ENCODE results near the gene CSRP1.
A peak's percentile ranks its signal among the peaks of the same experiment; 100 is the strongest.
"Not testable (repeated sequence)": the region's sequence is repeated elsewhere in the genome, so short reads cannot be mapped to it uniquely, and the experiment has no call there.

The CSRP1 gene

GRCh38 chr1:201552941-201553351 lies 46.0 kb upstream of the CSRP1 start:
- Histone ChIP-seq H3K4me3 (ENCODE audit: low read depth, low read length) (no peak overlapping the region), H3K9me3 (no peaks in the 10 kb centered on the region), H3K4me1 (peaks cover 34% of the 10 kb centered on the region), H3K36me3 (no peaks in the 10 kb centered on the region), H3K27me3 (no peaks in the 10 kb centered on the region)
- TF ChIP-seq CTCF (IDR thresholded peaks at IDR 0.05; ENCODE audit: low read depth, low read length), result no peak
- peak; percentile 83 for DNase-seq

GRCh38 chr1:201551877-201552731 lies 45.2 kb upstream of the CSRP1 start:
- Histone ChIP-seq H3K4me3 (ENCODE audit: low read depth, low read length) (no peak overlapping the region), H3K9me3 (no peaks in the 10 kb centered on the region), H3K27me3 (no peaks in the 10 kb centered on the region), H3K36me3 (no peaks in the 10 kb centered on the region), H3K4me1 (peaks cover 29% of the 10 kb centered on the region)
- no peak for DNase-seq
- no peak for TF ChIP-seq CTCF (IDR thresholded peaks at IDR 0.05; ENCODE audit: low read depth, low read length)

- no peak for DNase-seq
- no peaks in the 10 kb centered on the region for H3K27me3 ChIP-seq
- H3K4me1 ChIP-seq, result peaks cover 32% of the 10 kb centered on the region
- no peaks in the 10 kb centered on the region for H3K36me3 ChIP-seq
- no peak overlapping the region for H3K4me3 ChIP-seq (ENCODE audit: low read depth, low read length)
- no peak for TF ChIP-seq CTCF (IDR thresholded peaks at IDR 0.05; ENCODE audit: low read depth, low read length)
- no peaks in the 10 kb centered on the region for H3K9me3 ChIP-seq
These were observed 44.2 kb upstream of the CSRP1 start for GRCh38 chr1:201551096-201551495.

GRCh38 chr1:201549522-201549921 lies 42.6 kb upstream of the CSRP1 start:
- H3K36me3 ChIP-seq; H3K27me3 ChIP-seq; H3K4me3 ChIP-seq (ENCODE audit: low read depth, low read length); DNase-seq; H3K9me3 ChIP-seq: not testable (repeated sequence)
- peaks cover 31% of the 10 kb centered on the region for H3K4me1 ChIP-seq

GRCh38 chr1:201545851-201546492 lies 39.0 kb upstream of the CSRP1 start:
- DNase-seq, result peak; percentile 59
- H3K9me3 ChIP-seq, result no peaks in the 10 kb centered on the region

GRCh38 chr1:201544710-201545109 lies 37.8 kb upstream of the CSRP1 start:
- Histone ChIP-seq H3K27me3 (no peaks in the 10 kb centered on the region), H3K36me3 (no peaks in the 10 kb centered on the region), H3K4me1 (peaks cover 20% of the 10 kb centered on the region), H3K9me3 (no peaks in the 10 kb centered on the region), H3K4me3 (ENCODE audit: low read depth, low read length) (no peak overlapping the region)
- no peak for TF ChIP-seq CTCF (IDR thresholded peaks at IDR 0.05; ENCODE audit: low read depth, low read length)
- no peak for DNase-seq

More at GRCh38 chr1:201545851-201546492, 39.0 kb upstream of the CSRP1 start:
- Histone ChIP-seq H3K27me3 (no peaks in the 10 kb centered on the region), H3K36me3 (no peaks in the 10 kb centered on the region), H3K4me1 (peaks cover 13% of the 10 kb centered on the region), H3K4me3 (ENCODE audit: low read depth, low read length) (peak overlapping the region; percentile 24)
- TF ChIP-seq CTCF (IDR thresholded peaks at IDR 0.05; ENCODE audit: low read depth, low read length), result peak; percentile 49
